ENCODE data around the gene PTPRF.

GRCh38 chr1:43648221-43648847 lies 117.7 kb downstream of the PTPRF start:
- no peak for TF ChIP-seq CTCF (IDR thresholded peaks at IDR 0.05)
- TF ChIP-seq EZH2 (IDR thresholded peaks at IDR 0.05): no peak
- TF ChIP-seq EZH2phosphoT487 (IDR thresholded peaks at IDR 0.05): no peak
